GM12878 (cell line): ENCODE measurements around the gene DPY19L3.

Source experiments
- BMI1 ChIP-seq: fragments of 450-650 bp; IDR thresholded peaks from 2 replicates; pipeline ENCODE4 v1.6.1; 2016; ENCODE audit warnings: mild to moderate bottlenecking, moderate library complexity, borderline replicate concordance
- EZH2 ChIP-seq: IDR thresholded peaks from 2 replicates; pipeline ENCODE4 v1.6.1; 2012; ENCODE audit warnings: low read depth, mild to moderate bottlenecking, control low read depth, inconsistent platforms, low read length, borderline replicate concordance; ENCODE audit not compliant: control insufficient read depth
- MYB ChIP-seq: fragments of 150-350 bp; IDR thresholded peaks from 2 replicates; pipeline ENCODE4 v1.6.1; 2014; ENCODE audit warnings: mild to moderate bottlenecking, low read depth, low read length, borderline replicate concordance
- NFYB ChIP-seq: IDR thresholded peaks from 2 replicates; pipeline ENCODE4 v1.6.1; 2011; ENCODE audit warnings: low read depth, mild to moderate bottlenecking, low read length, improper control_type of control experiment, moderate library complexity; ENCODE audit not compliant: insufficient read depth
- POLR2AphosphoS5 ChIP-seq: IDR thresholded peaks from 2 replicates; pipeline ENCODE4 v1.6.1; 2011; ENCODE audit warnings: mild to moderate bottlenecking, low read length, inconsistent platforms
- SMC3 ChIP-seq: IDR thresholded peaks from 2 replicates; pipeline ENCODE4 v1.6.1; 2011; ENCODE audit warnings: low read length, improper control_type of control experiment, borderline replicate concordance
- TF ChIP-seq, protein P1 (sequence below), 3 experiments: IDR thresholded peaks in 2 of 3; conservative IDR thresholded peaks in 1 of 3; 2 replicates each; pipeline ENCODE4 v1.5.1; 2011; ENCODE audit warnings: low read depth in 3 of 3, low read length in 3 of 3, mild to moderate bottlenecking in 3 of 3, control low read depth in 2 of 3, moderate library complexity in 2 of 3, inconsistent platforms in 1 of 3, mixed read lengths in 1 of 3; ENCODE audit not compliant: control insufficient read depth in 2 of 3, insufficient read depth in 1 of 3; ENCODE audit errors: extremely low read depth in 1 of 3
- TF ChIP-seq, protein P2 (sequence below): IDR thresholded peaks from 2 replicates; pipeline ENCODE4 v1.6.1; 2012; ENCODE audit warnings: low read depth, low read length, improper control_type of control experiment
- TF ChIP-seq, protein P3 (sequence below): fragments of 150-350 bp; IDR thresholded peaks from 2 replicates; pipeline ENCODE4 v1.6.1; 2016; ENCODE audit warnings: low read depth, low read length

DNA sequence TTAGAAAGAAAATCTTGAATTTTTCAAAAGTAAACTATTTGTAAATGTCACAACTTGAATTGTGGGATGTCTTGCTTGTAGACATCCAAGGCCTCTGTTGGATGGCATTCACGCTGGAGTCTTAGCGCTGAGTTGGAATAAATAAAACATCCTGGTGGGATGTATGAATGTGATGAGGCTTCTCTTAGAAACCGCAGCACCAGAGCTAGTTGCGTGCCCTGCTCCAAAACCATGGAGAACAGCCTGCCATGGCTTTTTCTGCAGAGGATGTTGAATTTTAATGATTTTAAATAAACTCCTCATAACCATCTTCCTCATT is 70.4 kb downstream of the DPY19L3 start:
- TF ChIP-seq POLR2AphosphoS5 = no peak
- TF ChIP-seq, protein P1, sequence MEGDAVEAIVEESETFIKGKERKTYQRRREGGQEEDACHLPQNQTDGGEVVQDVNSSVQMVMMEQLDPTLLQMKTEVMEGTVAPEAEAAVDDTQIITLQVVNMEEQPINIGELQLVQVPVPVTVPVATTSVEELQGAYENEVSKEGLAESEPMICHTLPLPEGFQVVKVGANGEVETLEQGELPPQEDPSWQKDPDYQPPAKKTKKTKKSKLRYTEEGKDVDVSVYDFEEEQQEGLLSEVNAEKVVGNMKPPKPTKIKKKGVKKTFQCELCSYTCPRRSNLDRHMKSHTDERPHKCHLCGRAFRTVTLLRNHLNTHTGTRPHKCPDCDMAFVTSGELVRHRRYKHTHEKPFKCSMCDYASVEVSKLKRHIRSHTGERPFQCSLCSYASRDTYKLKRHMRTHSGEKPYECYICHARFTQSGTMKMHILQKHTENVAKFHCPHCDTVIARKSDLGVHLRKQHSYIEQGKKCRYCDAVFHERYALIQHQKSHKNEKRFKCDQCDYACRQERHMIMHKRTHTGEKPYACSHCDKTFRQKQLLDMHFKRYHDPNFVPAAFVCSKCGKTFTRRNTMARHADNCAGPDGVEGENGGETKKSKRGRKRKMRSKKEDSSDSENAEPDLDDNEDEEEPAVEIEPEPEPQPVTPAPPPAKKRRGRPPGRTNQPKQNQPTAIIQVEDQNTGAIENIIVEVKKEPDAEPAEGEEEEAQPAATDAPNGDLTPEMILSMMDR (IDR thresholded peaks at IDR 0.05 in 2 of 3, conservative IDR thresholded peaks at IDR 0.05 in 1 of 3; ENCODE audit: control insufficient read depth in 2 of 3, extremely low read depth in 1 of 3, insufficient read depth in 1 of 3, low read depth in 3 of 3, low read length in 3 of 3) = no peak
- TF ChIP-seq, protein P2, sequence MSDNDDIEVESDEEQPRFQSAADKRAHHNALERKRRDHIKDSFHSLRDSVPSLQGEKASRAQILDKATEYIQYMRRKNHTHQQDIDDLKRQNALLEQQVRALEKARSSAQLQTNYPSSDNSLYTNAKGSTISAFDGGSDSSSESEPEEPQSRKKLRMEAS = no peak
- no peak for TF ChIP-seq MYB
- no peak for TF ChIP-seq SMC3
- TF ChIP-seq, protein P3, sequence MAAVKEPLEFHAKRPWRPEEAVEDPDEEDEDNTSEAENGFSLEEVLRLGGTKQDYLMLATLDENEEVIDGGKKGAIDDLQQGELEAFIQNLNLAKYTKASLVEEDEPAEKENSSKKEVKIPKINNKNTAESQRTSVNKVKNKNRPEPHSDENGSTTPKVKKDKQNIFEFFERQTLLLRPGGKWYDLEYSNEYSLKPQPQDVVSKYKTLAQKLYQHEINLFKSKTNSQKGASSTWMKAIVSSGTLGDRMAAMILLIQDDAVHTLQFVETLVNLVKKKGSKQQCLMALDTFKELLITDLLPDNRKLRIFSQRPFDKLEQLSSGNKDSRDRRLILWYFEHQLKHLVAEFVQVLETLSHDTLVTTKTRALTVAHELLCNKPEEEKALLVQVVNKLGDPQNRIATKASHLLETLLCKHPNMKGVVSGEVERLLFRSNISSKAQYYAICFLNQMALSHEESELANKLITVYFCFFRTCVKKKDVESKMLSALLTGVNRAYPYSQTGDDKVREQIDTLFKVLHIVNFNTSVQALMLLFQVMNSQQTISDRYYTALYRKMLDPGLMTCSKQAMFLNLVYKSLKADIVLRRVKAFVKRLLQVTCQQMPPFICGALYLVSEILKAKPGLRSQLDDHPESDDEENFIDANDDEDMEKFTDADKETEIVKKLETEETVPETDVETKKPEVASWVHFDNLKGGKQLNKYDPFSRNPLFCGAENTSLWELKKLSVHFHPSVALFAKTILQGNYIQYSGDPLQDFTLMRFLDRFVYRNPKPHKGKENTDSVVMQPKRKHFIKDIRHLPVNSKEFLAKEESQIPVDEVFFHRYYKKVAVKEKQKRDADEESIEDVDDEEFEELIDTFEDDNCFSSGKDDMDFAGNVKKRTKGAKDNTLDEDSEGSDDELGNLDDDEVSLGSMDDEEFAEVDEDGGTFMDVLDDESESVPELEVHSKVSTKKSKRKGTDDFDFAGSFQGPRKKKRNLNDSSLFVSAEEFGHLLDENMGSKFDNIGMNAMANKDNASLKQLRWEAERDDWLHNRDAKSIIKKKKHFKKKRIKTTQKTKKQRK = no peak
- no peak for TF ChIP-seq NFYB
- TF ChIP-seq EZH2 = no peak
- no peak for TF ChIP-seq BMI1
